Omental fat pad (tissue), 4 donors: Measurements from ENCODE around the gene SF3B5. TPM values are rescaled to one million over a fixed set of nuclear protein-coding genes. Genes with fewer than 3 reads are reported as not detected.

Experiments used
- ATAC-seq: fragments of 150-250 bp; one replicate; pipeline ENCODE4 v1.9.1; 2016; ENCODE audit warnings: mild to moderate bottlenecking, moderate library complexity; ENCODE audit not compliant: low FRiP score
- DNase-seq: peaks from one replicate; pipeline ENCODE4 v3.0.0-alpha.2; 2019; ENCODE audit warnings: low spot score
- CTCF ChIP-seq, 3 donors: fragments of 450-650 bp; IDR thresholded peaks; one replicate each; pipeline ENCODE4 v1.5.1; 2016 to 2017; ENCODE audit warnings: antibody characterized with exemption in 3 of 3, mild to moderate bottlenecking in 3 of 3, moderate library complexity in 2 of 3
- total RNA-seq, 4 donors: library from RNA; depleted of rRNA; stranded (reverse); fragments of >200 nt; gene quantifications; one replicate each; pipeline ENCODE4 v1.1.0, GENCODE V29; 2016

Gene SF3B5
- 100 to 1,000 TPM; 105 to 189 (median 157) TPM for total RNA-seq

- ATAC-seq (peak; percentile 100), DNase-seq (peak; percentile 98)
- TF ChIP-seq CTCF (IDR thresholded peaks at IDR 0.05): no peak
These were observed at the start of gene SF3B5 for GRCh38 chr6:144095134-144096002. TSS of gene SF3B5 (minus strand) at chr6:144095573. CDS start at chr6:144095497, 76 bp downstream.

- no peak for TF ChIP-seq CTCF (IDR thresholded peaks at IDR 0.05)
- ATAC-seq: no peak
- DNase-seq: no peak
These were observed 49.6 kb upstream of the SF3B5 start for GRCh38 chr6:144144996-144145395.

GRCh38 chr6:144143878-144144277 is 48.5 kb upstream of the SF3B5 start:
- no peak for TF ChIP-seq CTCF (IDR thresholded peaks at IDR 0.05)
- ATAC-seq (no peak), DNase-seq (no peak)

- no peak for TF ChIP-seq CTCF (IDR thresholded peaks at IDR 0.05)
- DNase-seq: no peak
- no peak for ATAC-seq
These were observed 47.7 kb upstream of the SF3B5 start for GRCh38 chr6:144143106-144143505.

- ATAC-seq (no peak), DNase-seq (no peak)
- TF ChIP-seq CTCF (IDR thresholded peaks at IDR 0.05): no peak
These were observed 46.1 kb upstream of the SF3B5 start for GRCh38 chr6:144141470-144141869.

GRCh38 chr6:144140867-144141266 is 45.5 kb upstream of the SF3B5 start:
- ATAC-seq (peak; percentile 66), DNase-seq (no peak)

More at GRCh38 chr6:144140867-144141266, 45.5 kb upstream of the SF3B5 start:
- no peak for TF ChIP-seq CTCF (IDR thresholded peaks at IDR 0.05)
